GM04504 (cell line): Measurements from ENCODE around the gene MCU.

Experiments
- DNase-seq: peaks from one replicate; pipeline ENCODE4 v3.0.0-alpha.2; 2012; ENCODE audit warnings: low read depth

MCU gene

DNA sequence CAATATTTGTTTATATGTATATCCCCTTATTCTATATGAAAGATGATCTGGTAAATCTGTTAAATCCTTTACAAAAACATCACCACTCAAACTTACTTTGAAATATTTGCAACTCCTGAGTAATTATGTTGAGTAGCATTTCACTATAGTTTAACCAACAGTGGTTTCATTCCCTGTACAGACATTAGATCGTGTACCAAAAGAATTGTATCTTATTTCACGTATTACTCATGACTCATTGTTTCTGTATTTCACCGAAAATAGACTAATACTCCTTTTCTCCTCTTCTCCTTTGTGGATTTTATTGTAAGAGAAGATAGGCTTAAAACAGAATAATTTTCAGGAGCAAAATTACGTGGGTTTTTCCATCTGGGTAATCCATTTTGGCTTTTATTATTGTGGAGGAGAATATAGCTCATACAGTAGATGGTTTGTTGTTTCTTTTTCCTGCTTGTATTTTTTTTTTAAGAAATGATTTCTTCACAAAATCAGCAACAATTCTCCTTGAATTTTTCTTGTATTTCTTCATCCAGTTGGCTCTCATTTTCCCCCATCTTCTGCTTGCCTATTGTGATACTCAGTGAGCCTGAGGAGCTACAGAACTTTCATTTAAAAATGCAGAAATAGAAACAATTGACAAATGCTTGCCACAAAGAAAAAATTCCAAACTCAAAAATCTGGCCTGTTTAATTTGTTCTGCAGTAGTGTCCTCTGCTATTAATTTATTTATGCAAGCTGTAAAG lies 111.0 kb downstream of the MCU start:
- DNase-seq: no peak

- DNase-seq: no peak
Observed at GRCh38 chr10:72808001-72808400, 116.1 kb downstream of the MCU start.

DNA sequence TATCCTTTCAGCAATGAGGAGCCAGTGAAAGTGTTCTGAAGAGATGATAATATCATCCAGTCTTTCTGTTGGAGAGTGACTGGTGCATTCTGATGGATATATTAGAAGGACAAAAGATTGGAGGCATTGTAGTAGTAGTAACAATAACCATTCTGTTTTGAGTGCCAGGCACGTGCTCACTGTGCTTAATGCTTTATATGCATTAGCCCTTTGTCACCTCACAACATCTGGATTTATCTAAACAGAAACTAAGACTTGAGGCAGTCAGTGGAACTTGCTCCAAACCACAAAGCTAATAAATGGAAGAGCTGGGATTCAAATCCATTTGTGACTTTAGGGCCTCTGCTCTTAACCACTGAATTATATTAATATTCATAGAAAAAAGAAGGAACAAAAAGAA lies 117.1 kb downstream of the MCU start:
- DNase-seq: no peak

- DNase-seq: no peak
Observed at GRCh38 chr10:72810976-72811375, 119.0 kb downstream of the MCU start.

DNA sequence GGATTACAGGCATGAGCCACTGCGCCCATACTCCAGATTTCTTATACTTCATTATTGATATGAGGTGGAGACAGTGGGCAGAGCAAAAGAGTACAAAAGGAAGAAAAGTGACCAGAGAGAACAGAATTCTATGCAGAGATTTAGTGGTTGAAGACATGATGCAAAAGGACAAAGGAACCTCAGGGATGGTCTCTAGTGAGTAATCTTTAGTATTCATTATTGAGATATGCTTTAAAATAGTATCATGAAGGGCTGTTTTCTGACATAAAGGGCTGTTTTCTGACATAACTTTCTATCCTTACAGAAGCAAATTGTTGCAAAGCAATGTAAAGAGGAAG lies 120.4 kb downstream of the MCU start:
- DNase-seq: no peak

DNA sequence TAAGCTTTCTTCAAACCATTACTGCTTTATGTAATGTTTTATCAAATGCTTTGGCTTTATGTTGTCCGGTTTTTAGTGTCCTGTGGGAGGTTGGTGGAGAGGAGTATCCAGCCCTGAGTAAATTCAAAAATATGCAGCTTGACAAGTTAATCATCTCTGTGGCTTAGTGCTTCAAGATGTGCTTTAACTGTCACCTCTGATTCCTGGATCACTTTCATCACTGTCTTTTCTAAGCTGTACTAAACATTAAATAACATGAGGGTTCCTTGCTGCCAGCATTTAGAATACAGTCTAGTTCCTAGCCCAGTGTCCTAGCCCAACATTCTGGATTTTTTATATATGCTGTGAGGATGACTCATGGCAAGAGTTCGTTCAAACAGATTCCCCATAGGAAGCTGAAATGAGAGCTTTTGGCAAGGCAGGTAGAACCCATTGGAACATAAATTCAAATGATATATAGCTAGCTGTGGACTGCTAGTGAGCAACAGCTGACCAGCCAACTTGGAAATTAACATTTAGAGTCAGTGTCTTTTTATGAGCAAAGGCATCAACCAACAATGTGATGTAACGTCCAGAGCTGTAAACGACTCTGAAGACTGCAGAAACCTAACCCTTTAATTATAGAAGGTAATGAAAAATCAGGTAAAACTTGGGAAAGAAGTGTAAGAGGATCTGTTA lies 120.9 kb downstream of the MCU start:
- DNase-seq: peak; percentile 84

DNA sequence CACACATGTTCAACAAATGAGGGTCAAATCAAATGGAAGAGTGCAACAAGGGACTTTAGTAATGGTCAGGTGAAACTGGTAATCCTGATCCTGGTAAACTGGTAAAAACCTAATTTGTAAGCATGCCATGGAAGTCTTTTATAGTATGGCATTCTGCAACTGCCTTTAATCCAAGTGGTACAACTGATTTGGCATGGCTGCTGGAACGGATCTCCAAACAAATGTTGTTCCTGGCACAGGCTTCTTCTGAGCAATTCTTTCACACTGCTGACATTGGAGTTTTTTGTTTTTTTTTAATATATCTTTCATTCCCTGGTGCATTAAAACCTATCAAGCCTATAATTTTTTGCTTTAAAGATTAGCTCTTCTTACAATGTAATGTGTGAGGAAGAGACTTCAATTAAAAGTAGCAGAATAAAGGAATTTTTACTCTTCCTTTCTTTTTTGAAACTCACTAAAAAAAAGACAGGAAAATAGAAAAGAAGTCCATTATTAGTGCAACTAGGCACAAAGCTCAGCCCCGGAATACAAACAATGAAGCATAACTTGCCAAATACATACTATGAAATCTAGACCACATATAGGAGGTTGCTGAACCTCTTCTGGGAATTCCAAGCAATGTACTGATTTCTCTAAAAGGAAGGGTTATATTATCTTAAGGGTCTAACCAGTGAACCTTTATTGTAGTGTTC lies 122.3 kb downstream of the MCU start:
- DNase-seq: no peak

- no peak for DNase-seq
Observed at GRCh38 chr10:72816565-72816964, 124.6 kb downstream of the MCU start.

GRCh38 chr10:72818076-72818475 lies 126.1 kb downstream of the MCU start:
- no peak for DNase-seq

DNA sequence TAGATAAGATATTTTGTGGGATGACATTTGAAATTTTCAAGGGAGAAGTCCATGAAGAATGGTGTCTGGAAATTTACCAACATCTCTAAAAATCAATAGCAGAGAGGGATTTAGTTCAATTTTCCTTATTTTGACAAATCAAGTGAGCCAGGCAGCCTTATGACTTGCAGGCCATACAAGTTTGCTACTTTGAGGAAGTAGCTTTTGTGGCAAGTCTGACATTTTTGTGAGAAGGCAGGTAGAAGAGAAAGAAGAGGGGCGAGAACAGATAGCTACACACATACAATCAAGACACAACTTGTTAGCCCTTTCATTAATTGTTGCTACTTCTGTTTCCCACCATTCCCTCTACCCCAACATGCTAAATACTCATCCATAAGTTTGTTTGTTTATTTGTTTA lies 127.1 kb downstream of the MCU start:
- DNase-seq: no peak

- no peak for DNase-seq
Observed at GRCh38 chr10:72821606-72822005, 129.7 kb downstream of the MCU start.

- no peak for DNase-seq
Observed at GRCh38 chr10:72822342-72822986, 130.5 kb downstream of the MCU start.

GRCh38 chr10:72825163-72825562 lies 133.2 kb downstream of the MCU start:
- DNase-seq: no peak

DNA sequence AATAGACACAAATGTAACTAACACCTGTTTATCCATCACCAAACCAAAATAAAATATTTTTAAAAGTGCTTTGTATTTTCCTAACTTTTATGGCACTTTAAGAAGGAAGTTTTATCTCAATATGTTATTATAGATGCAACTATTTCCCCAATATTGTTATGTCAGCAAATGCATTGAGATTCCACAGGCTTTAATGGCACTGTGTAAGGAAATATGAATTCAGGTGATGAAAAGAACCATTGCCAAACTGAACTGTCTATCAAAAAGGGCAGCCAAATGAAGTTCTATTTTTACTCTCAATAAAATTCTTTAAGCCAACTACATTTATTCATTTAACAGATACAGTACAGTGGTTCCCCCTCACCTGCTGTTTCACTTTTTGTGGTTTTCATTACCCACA lies 134.4 kb downstream of the MCU start:
- no peak for DNase-seq

- DNase-seq: no peak
Observed at GRCh38 chr10:72828294-72828693, 136.4 kb downstream of the MCU start.

DNA sequence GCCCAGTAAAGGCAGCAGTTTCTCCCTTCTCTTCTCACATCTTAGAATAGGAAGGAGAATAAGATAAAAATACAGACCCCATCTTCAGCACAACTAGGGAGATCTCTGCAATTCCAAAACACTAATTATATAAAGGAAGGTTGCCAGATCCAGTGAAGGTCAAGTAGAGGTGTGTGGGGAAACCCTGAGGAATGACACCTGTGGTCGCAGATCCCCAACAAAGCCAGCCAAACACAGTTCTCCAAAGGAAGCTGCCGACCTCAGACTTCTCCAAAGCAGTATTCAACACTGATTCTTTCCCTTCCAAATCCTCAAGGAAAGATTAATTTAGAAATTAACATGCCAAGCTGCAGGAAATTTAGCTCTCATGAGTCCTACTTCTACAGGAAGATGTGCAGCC lies 138.7 kb downstream of the MCU start:
- DNase-seq: no peak

DNA sequence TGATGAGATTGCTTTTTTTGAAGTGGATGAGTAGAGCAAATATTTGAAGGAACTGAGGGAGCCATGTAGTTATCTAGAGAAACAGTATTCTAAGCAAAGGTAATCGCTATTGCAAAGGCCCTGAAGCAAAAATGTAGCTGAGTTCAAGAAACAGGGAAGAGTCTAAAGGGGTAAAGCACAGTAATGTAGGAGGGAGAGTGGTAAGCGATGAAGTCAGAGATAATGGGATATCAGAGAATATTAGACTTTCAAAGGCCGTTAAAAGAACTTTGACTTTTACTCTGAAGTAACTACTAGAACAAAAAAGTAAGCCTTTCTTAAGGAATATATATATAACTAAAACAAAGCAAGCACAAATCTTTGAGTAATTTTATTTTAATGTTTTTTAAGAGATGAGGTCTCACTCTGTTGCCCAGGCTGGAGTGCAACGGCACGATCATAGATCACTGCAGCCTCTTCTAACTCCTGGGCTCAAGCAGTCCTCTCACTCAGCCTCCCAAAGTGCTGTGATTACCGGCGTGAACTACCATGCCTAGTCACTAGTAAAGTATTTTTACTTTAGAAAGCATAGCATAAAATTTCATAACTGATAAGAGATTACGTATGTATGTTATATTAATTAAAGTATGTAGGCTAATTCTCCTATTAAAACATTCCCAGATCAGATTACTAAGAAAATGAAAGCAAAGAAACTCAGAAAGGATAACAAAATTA lies 139.9 kb downstream of the MCU start:
- no peak for DNase-seq

DNA sequence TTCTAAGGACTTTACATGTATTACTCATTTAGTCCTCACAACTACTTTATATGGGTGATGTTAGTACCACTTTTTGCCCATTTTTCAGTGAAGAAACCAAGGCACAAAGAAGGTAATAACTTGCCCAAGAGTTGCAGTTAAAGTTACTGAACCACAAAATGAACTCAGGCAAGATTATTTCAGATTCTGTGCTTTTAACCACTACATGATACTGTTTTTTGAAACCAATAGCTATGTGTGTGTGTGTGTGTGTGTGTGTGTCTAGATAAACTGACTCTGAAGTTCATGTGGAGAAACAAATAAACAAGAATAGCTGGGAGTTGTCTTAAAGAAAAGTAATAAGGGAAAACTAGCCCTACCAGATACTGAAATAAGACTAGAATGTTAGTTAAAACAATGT lies 140.8 kb downstream of the MCU start:
- no peak for DNase-seq

DNA sequence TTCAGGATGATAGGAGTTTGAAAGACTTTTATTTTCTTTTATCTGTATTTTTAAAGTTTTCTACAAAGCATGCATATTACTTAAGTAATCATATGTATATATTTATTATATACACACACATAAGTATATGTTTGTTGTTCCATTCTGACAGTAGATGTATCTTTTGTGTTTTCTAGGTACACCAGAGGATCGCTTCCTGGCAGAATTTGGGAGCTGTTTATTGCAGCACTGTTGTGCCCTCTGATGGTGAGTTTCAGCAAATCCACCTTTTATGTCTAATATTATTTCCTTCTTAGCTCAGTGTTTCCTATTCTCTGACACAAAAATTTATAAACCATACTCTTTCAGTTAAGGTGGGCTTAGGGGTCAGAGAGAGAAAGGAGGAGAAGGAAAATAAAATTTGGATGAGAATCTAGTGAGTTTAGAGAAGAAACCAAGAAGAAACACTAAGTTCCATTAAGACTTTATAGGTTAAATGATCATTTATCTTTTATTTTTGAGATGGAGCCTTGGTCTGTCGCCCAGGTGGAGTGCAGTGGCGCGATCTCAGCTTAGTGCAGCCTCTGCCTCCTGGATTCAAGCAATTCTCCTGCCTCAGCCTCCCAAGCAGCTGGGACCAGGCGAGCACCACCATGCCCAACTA lies 142.4 kb downstream of the MCU start:
- peak; percentile 46 for DNase-seq

DNA sequence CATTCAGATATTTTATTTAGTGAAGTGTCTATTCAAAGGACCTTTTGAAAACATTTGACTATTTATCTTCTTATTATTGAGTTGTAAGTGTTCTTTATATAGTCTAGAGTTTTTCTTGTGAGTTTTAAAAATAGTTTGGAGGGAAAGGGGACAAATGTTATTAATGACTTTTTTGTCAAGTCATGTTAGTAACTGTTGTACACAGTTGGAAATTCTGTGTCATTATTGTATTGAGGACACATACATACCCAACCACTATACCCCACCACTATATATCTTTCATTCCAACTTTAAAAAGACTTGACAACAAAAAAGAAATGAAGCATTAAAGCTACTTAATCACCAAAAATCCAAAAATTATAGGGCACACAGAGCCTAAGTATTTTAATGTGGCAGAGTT lies 148.4 kb downstream of the MCU start:
- DNase-seq: no peak

- DNase-seq: no peak
Observed at GRCh38 chr10:72841487-72841886, 149.5 kb downstream of the MCU start.

DNA sequence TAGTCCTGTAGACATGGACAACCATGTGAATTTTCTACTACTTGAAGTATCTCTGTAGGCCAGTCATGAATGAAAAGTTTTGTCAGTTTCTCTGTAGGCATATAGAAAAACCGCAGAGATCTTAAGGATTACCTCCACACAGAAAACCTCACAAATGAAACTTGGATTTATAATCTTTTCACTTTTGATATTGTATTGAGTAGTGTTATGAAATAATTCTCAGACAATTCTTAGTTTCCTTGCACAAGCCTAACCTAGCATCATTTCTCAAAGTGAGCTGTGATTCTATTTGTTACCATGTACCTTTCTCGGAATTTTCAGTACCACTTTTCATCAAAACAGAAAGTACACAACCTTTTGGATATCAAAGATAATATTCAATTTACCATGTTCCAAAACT lies 150.2 kb downstream of the MCU start:
- DNase-seq: no peak
